ENCODE data around the gene USH2A.

The USH2A gene

GRCh38 chr1:216224233-216224632 is 199.0 kb downstream of the USH2A start:
- no peak for DNase-seq (ENCODE audit: extremely low read depth, insufficient read length)
- Histone ChIP-seq H3K4me3 (replicated peaks; ENCODE audit: low read depth, low read length) (no peak overlapping the region), H3K36me3 (ENCODE audit: control insufficient read depth, insufficient read depth, low read length) (no peaks in the 10 kb centered on the region), H3K27me3 (replicated peaks; ENCODE audit: control insufficient read depth, insufficient read depth, low read length) (no peaks in the 10 kb centered on the region)
- TF ChIP-seq CTCF (IDR thresholded peaks at IDR 0.05; ENCODE audit: insufficient read depth, low read length, poor library complexity, severe bottlenecking) = no peak

GRCh38 chr1:216223486-216223885 is 199.8 kb downstream of the USH2A start:
- H3K36me3 ChIP-seq (ENCODE audit: control insufficient read depth, insufficient read depth, low read length) = no peaks in the 10 kb centered on the region
- H3K4me3 ChIP-seq (replicated peaks; ENCODE audit: low read depth, low read length) = no peak overlapping the region
- H3K27me3 ChIP-seq (replicated peaks; ENCODE audit: control insufficient read depth, insufficient read depth, low read length) = no peaks in the 10 kb centered on the region
- DNase-seq (ENCODE audit: extremely low read depth, insufficient read length) = no peak
- no peak for TF ChIP-seq CTCF (IDR thresholded peaks at IDR 0.05; ENCODE audit: insufficient read depth, low read length, poor library complexity, severe bottlenecking)

- no peak overlapping the region for H3K4me3 ChIP-seq (replicated peaks; ENCODE audit: low read depth, low read length)
- H3K27me3 ChIP-seq (replicated peaks; ENCODE audit: control insufficient read depth, insufficient read depth, low read length) = no peaks in the 10 kb centered on the region
- DNase-seq (ENCODE audit: extremely low read depth, insufficient read length) = no peak
- H3K36me3 ChIP-seq (ENCODE audit: control insufficient read depth, insufficient read depth, low read length) = no peaks in the 10 kb centered on the region
- TF ChIP-seq CTCF (IDR thresholded peaks at IDR 0.05; ENCODE audit: insufficient read depth, low read length, poor library complexity, severe bottlenecking) = no peak
These were observed 201.0 kb downstream of the USH2A start for GRCh38 chr1:216222288-216222687.

- DNase-seq (ENCODE audit: extremely low read depth, insufficient read length) = peak; percentile 17
- Histone ChIP-seq H3K27me3 (replicated peaks; ENCODE audit: control insufficient read depth, insufficient read depth, low read length) (no peaks in the 10 kb centered on the region), H3K4me3 (replicated peaks; ENCODE audit: low read depth, low read length) (peak overlapping the region; percentile 50), H3K36me3 (ENCODE audit: control insufficient read depth, insufficient read depth, low read length) (no peaks in the 10 kb centered on the region)
- TF ChIP-seq CTCF (IDR thresholded peaks at IDR 0.05; ENCODE audit: insufficient read depth, low read length, poor library complexity, severe bottlenecking) = peak; percentile 71
These were observed 202.0 kb downstream of the USH2A start for GRCh38 chr1:216221260-216221700.

- H3K27me3 ChIP-seq (replicated peaks; ENCODE audit: control insufficient read depth, insufficient read depth, low read length) = no peaks in the 10 kb centered on the region
- H3K4me3 ChIP-seq (replicated peaks; ENCODE audit: low read depth, low read length) = no peak overlapping the region
- TF ChIP-seq CTCF (IDR thresholded peaks at IDR 0.05; ENCODE audit: insufficient read depth, low read length, poor library complexity, severe bottlenecking) = no peak
- no peaks in the 10 kb centered on the region for H3K36me3 ChIP-seq (ENCODE audit: control insufficient read depth, insufficient read depth, low read length)
- no peak for DNase-seq (ENCODE audit: extremely low read depth, insufficient read length)
These were observed 206.9 kb downstream of the USH2A start for GRCh38 chr1:216216305-216216704.

- no peaks in the 10 kb centered on the region for H3K27me3 ChIP-seq (replicated peaks; ENCODE audit: control insufficient read depth, insufficient read depth, low read length)
- no peak overlapping the region for H3K4me3 ChIP-seq (replicated peaks; ENCODE audit: low read depth, low read length)
- DNase-seq (ENCODE audit: extremely low read depth, insufficient read length) = no peak
- H3K36me3 ChIP-seq (ENCODE audit: control insufficient read depth, insufficient read depth, low read length) = no peaks in the 10 kb centered on the region
- TF ChIP-seq CTCF (IDR thresholded peaks at IDR 0.05; ENCODE audit: insufficient read depth, low read length, poor library complexity, severe bottlenecking) = no peak
These were observed 208.1 kb downstream of the USH2A start for GRCh38 chr1:216215169-216215568.
